Measurements from ENCODE around the gene OPRM1. TPM values are rescaled to one million over a fixed set of nuclear protein-coding genes. Genes with fewer than 3 reads are reported as not detected.
A peak's percentile ranks its signal among the peaks of the same experiment; 100 is the strongest.

Gene OPRM1
- total RNA-seq, 2 experiments from 2014 or later, result not detected

DNA sequence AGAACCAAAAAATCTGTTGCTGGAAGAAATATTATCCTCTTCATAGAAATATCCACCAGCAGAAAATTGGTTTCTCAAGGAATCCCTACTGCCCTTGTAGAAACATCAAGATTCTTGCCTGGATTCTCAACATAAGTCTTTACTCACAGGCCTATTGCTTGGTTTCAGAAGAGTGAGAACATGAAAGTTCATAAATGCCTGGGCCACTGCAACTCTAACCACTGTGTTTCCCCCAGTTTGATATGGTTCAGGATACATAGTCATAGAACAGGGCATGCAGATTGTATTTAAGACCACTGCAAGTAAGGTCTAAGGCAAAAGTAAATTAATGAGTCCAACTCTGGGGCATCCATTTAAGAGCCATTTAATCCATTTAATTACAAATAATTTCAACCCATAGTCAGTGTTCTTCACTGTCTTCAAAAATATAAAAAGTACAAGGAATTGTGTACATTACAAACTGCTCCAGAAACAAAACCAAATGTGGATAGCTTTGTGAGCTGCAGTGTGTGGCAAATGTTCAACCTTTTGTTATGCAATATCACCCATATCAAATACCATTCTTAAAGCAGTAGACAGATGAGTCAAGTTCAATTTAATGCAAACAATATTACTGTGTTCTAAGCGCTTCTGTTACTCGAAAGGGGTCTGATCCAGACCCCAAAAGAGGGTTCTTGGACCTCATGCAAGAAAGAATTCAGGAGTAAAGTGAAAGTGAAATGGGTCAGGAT lies 83.3 kb downstream of the OPRM1 start:
- Mint-ChIP-seq H3K4me1 (peaks cover 3% of the 10 kb centered on the region), H3K27me3 (peaks cover 2% of the 10 kb centered on the region), H3K27ac (no peak overlapping the region), H3K4me3 (no peak overlapping the region), H3K9me3 (ENCODE audit: low read depth) (peaks cover 4% of the 10 kb centered on the region), H3K36me3 (ENCODE audit: low read depth) (no peaks in the 10 kb centered on the region)
- DNase-seq, result no peak
- CTCF ChIA-PET, result interaction anchor here (0.6 to 1.4 kb wide), 3 partner anchors 101 to 521 kb away, joined by 3 to 4 read pairs (median 4); no protein-coding TSS in a partner anchor
- intact Hi-C loops (cut with DNase I, micrococcal nuclease), result no loop called here
- POLR2A ChIA-PET, result no interaction called here
- no peak for ATAC-seq

- intact Hi-C loops (cut with DNase I, micrococcal nuclease), result no loop called here
- ATAC-seq (no peak), DNase-seq (no peak)
- Mint-ChIP-seq H3K9me3 (ENCODE audit: low read depth) (peaks cover 4% of the 10 kb centered on the region), H3K27ac (no peak overlapping the region), H3K4me3 (no peak overlapping the region), H3K36me3 (ENCODE audit: low read depth) (no peaks in the 10 kb centered on the region), H3K4me1 (peaks cover 3% of the 10 kb centered on the region), H3K27me3 (no peaks in the 10 kb centered on the region)
- ChIA-PET CTCF (interaction anchor here (0.6 to 0.9 kb wide), 3 partner anchors 33 to 520 kb away, joined by 3 to 4 read pairs (median 4); no protein-coding TSS in a partner anchor), POLR2A (interaction anchor here (0.5 kb wide), 1 partner anchor 333 kb away, joined by 3 read pairs; no protein-coding TSS in a partner anchor)
These were observed 84.3 kb downstream of the OPRM1 start for GRCh38 chr6:154123155-154123956.

- Mint-ChIP-seq H3K27ac (no peak overlapping the region), H3K4me1 (peaks cover 3% of the 10 kb centered on the region), H3K36me3 (ENCODE audit: low read depth) (no peaks in the 10 kb centered on the region), H3K9me3 (ENCODE audit: low read depth) (peaks cover 4% of the 10 kb centered on the region), H3K4me3 (no peak overlapping the region), H3K27me3 (no peaks in the 10 kb centered on the region)
- no peak for ATAC-seq
- ChIA-PET CTCF (interaction anchor here (1.0 kb wide), 1 partner anchor 13 kb away, joined by 3 read pairs; no protein-coding TSS in a partner anchor), POLR2A (no interaction called here)
- DNase-seq, result no peak
- intact Hi-C loops (cut with DNase I, micrococcal nuclease), result no loop called here
These were observed 86.4 kb downstream of the OPRM1 start for GRCh38 chr6:154125421-154125820.

GRCh38 chr6:154127657-154128056 lies 88.6 kb downstream of the OPRM1 start:
- DNase-seq (no peak), ATAC-seq (no peak)
- H3K27ac Mint-ChIP-seq, result no peak overlapping the region
- H3K4me3 Mint-ChIP-seq, result no peak overlapping the region
- POLR2A ChIA-PET, result no interaction called here
- peaks cover 2% of the 10 kb centered on the region for H3K9me3 Mint-ChIP-seq (ENCODE audit: low read depth)
- no peaks in the 10 kb centered on the region for H3K36me3 Mint-ChIP-seq (ENCODE audit: low read depth)
- CTCF ChIA-PET, result no interaction called here
- intact Hi-C loops (cut with DNase I, micrococcal nuclease), result no loop called here
- H3K27me3 Mint-ChIP-seq, result no peaks in the 10 kb centered on the region
- H3K4me1 Mint-ChIP-seq, result peaks cover 3% of the 10 kb centered on the region

DNA sequence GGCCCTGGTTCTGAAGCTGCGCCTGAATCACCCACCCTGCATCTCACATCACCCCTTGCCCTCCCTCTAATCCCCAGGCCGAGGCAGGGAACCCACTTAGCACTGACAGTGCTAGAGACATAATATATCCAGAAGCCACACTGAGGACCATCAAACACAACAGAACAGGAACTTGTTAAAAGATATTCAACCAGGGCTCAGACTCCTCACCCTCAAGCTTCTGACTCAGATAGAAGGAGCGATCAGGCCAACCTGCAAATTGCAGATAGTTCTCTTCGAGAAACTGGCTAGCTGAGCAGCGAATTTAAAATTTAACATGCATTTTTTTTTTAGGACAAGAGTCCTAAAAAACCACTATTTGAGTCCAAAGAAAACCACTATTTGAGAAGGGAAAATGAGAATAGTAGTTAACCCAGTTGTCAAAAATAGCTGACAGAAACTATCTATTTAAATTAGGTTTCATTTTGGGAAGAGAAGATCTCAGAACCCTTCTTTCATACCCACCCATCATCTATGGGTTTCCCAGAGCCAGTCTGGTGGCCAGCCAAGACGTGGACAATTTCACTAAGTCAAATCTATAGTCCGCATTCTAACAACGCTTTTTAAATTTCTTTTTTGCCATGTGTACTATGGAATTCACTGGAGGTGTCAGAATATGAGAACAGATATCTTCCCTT lies 95.6 kb downstream of the OPRM1 start:
- Mint-ChIP-seq H3K27ac (no peak overlapping the region), H3K36me3 (ENCODE audit: low read depth) (no peaks in the 10 kb centered on the region), H3K4me3 (no peak overlapping the region), H3K4me1 (peaks cover 1% of the 10 kb centered on the region), H3K9me3 (ENCODE audit: low read depth) (no peaks in the 10 kb centered on the region), H3K27me3 (peaks cover 8% of the 10 kb centered on the region)
- CTCF ChIA-PET, result interaction anchor here (0.6 kb wide), 1 partner anchor 436 kb away, joined by 3 read pairs; no protein-coding TSS in a partner anchor
- ATAC-seq, result no peak
- intact Hi-C loops (cut with DNase I, micrococcal nuclease), result no loop called here
- POLR2A ChIA-PET, result no interaction called here
- DNase-seq, result no peak

- ChIA-PET CTCF (no interaction called here), POLR2A (no interaction called here)
- H3K27me3 Mint-ChIP-seq, result peaks cover 6% of the 10 kb centered on the region
- no peak for DNase-seq
- no peak for ATAC-seq
- H3K36me3 Mint-ChIP-seq (ENCODE audit: low read depth), result no peaks in the 10 kb centered on the region
- intact Hi-C loops (cut with DNase I, micrococcal nuclease), result no loop called here
- H3K27ac Mint-ChIP-seq, result no peak overlapping the region
- H3K9me3 Mint-ChIP-seq (ENCODE audit: low read depth), result no peaks in the 10 kb centered on the region
- H3K4me3 Mint-ChIP-seq, result no peak overlapping the region
- H3K4me1 Mint-ChIP-seq, result peaks cover 5% of the 10 kb centered on the region
These were observed 99.8 kb downstream of the OPRM1 start for GRCh38 chr6:154138793-154139192.

DNA sequence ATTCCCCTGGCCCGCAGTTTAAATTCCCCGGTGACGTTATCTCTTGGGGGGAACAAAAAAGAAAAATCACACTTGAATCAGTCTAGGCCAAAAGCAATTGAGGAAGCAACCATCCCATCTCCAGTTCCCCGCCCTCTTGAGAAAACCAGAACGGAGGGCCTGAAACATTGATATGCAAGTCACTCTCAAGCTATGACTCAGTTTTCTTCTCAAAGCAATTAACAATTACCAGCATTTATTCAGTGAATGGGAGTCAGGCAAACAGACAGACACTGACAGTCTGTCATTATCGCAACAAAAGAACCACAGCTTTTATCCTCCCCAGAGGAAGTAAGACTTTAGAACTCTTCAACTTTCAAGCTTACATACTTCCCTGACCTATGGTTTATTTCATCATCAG lies 100.9 kb downstream of the OPRM1 start:
- Mint-ChIP-seq H3K9me3 (ENCODE audit: low read depth) (no peaks in the 10 kb centered on the region), H3K27me3 (peaks cover 6% of the 10 kb centered on the region), H3K4me3 (no peak overlapping the region), H3K27ac (no peak overlapping the region), H3K36me3 (ENCODE audit: low read depth) (no peaks in the 10 kb centered on the region), H3K4me1 (peaks cover 5% of the 10 kb centered on the region)
- ChIA-PET POLR2A (interaction anchor here (0.6 kb wide), 1 partner anchor 21 kb away, joined by 3 read pairs; no protein-coding TSS in a partner anchor), CTCF (interaction anchor here (1.0 to 1.1 kb wide), 2 partner anchors 26 to 126 kb away, joined by 3 to 5 read pairs; no protein-coding TSS in a partner anchor)
- ATAC-seq (no peak), DNase-seq (no peak)
- intact Hi-C loops (cut with DNase I, micrococcal nuclease), result no loop called here

GRCh38 chr6:154140743-154141142 lies 101.7 kb downstream of the OPRM1 start:
- ChIA-PET POLR2A (no interaction called here), CTCF (interaction anchor here (1.1 kb wide), 1 partner anchor 25 kb away, joined by 3 read pairs; no protein-coding TSS in a partner anchor)
- DNase-seq (no peak), ATAC-seq (peak; percentile 44)
- H3K27me3 Mint-ChIP-seq, result peaks cover 6% of the 10 kb centered on the region
- no peaks in the 10 kb centered on the region for H3K36me3 Mint-ChIP-seq (ENCODE audit: low read depth)
- no peak overlapping the region for H3K4me3 Mint-ChIP-seq
- intact Hi-C loops (cut with DNase I, micrococcal nuclease), result no loop called here
- H3K27ac Mint-ChIP-seq, result no peak overlapping the region
- H3K4me1 Mint-ChIP-seq, result peaks cover 5% of the 10 kb centered on the region
- H3K9me3 Mint-ChIP-seq (ENCODE audit: low read depth), result no peaks in the 10 kb centered on the region

- H3K36me3 Mint-ChIP-seq (ENCODE audit: low read depth), result no peaks in the 10 kb centered on the region
- H3K9me3 Mint-ChIP-seq (ENCODE audit: low read depth), result no peaks in the 10 kb centered on the region
- POLR2A ChIA-PET, result no interaction called here
- H3K27ac Mint-ChIP-seq, result no peak overlapping the region
- DNase-seq (no peak), ATAC-seq (no peak)
- CTCF ChIA-PET, result no interaction called here
- H3K27me3 Mint-ChIP-seq, result no peaks in the 10 kb centered on the region
- intact Hi-C loops (cut with DNase I, micrococcal nuclease), result no loop called here
- H3K4me3 Mint-ChIP-seq, result no peak overlapping the region
- H3K4me1 Mint-ChIP-seq, result peaks cover 5% of the 10 kb centered on the region
These were observed 104.7 kb downstream of the OPRM1 start for GRCh38 chr6:154143753-154144152.

- POLR2A ChIA-PET, result no interaction called here
- H3K4me3 Mint-ChIP-seq, result no peak overlapping the region
- intact Hi-C loops (cut with DNase I, micrococcal nuclease), result loop anchor here (1.0 to 10.0 kb wide), 5 partner anchors 216 to 650 kb away; partner anchors contain the start of gene CNKSR3 (in 1 of the 2)
These were observed 115.4 kb downstream of the OPRM1 start for GRCh38 chr6:154154389-154154967.

More at GRCh38 chr6:154154389-154154967, 115.4 kb downstream of the OPRM1 start:
- ATAC-seq (no peak), DNase-seq (peak; percentile 80)
- CTCF ChIA-PET, result interaction anchor here (0.6 to 5.2 kb wide), 21 partner anchors 9 to 219 kb away, joined by 3 to 127 read pairs (median 4); no protein-coding TSS in a partner anchor
- no peaks in the 10 kb centered on the region for H3K9me3 Mint-ChIP-seq (ENCODE audit: low read depth)
- peaks cover 4% of the 10 kb centered on the region for H3K36me3 Mint-ChIP-seq (ENCODE audit: low read depth)
- peaks cover 44% of the 10 kb centered on the region for H3K4me1 Mint-ChIP-seq
- H3K27ac Mint-ChIP-seq, result peak overlapping the region; percentile 51
- no peaks in the 10 kb centered on the region for H3K27me3 Mint-ChIP-seq
